Suprapubic skin (tissue), 4 donors: ENCODE results near the gene HDGF. TPM values are rescaled to one million over a fixed set of nuclear protein-coding genes. Genes with fewer than 3 reads are reported as not detected.

Experiments used
- DNase-seq, 2 donors: peaks; one replicate each; pipeline ENCODE4 v3.0.0-alpha.2; 2019; ENCODE audit warnings: low spot score in 2 of 2
- H3K27ac ChIP-seq: fragments of 200-600 bp; sonication (generic); one replicate; pipeline ENCODE4 v1.5.1; 2019
- H3K27me3 ChIP-seq: fragments of 200-600 bp; sonication (generic); one replicate; pipeline ENCODE4 v1.5.1; 2019
- H3K36me3 ChIP-seq: fragments of 200-600 bp; sonication (generic); one replicate; pipeline ENCODE4 v1.5.1; 2019
- H3K4me1 ChIP-seq: fragments of 200-600 bp; sonication (generic); one replicate; pipeline ENCODE4 v1.5.1; 2019
- H3K4me3 ChIP-seq: fragments of 200-600 bp; sonication (generic); one replicate; pipeline ENCODE4 v1.5.1; 2019; ENCODE audit warnings: mild to moderate bottlenecking
- H3K9me3 ChIP-seq: fragments of 200-600 bp; sonication (generic); one replicate; pipeline ENCODE4 v1.5.1; 2019
- EP300 ChIP-seq: sonication (generic); formaldehyde crosslinking; IDR thresholded peaks from one replicate; pipeline ENCODE4 v1.6.1; 2017; ENCODE audit warnings: antibody characterized with exemption
- POLR2A ChIP-seq, 2 donors: fragments of 450-650 bp; IDR thresholded peaks; one replicate each; pipeline ENCODE4 v1.6.1; 2017; ENCODE audit warnings: antibody characterized with exemption in 2 of 2, mild to moderate bottlenecking in 2 of 2, moderate library complexity in 2 of 2
- POLR2AphosphoS5 ChIP-seq, 3 donors: sonication (generic); formaldehyde crosslinking; IDR thresholded peaks; one replicate each; pipeline ENCODE4 v1.6.1; 2017; ENCODE audit warnings: antibody characterized with exemption in 3 of 3
- WGBS: methylation state at CpG from one replicate; pipeline ENCODE4 v1.1.5; 2018; 5-methylcytosine and 5-hydroxymethylcytosine counted together
- total RNA-seq, 4 donors: library from RNA; depleted of rRNA; stranded (reverse); fragments of >200 nt; gene quantifications; one replicate each; pipeline ENCODE4 v1.1.0, GENCODE V29; 2016
- TF ChIP-seq, protein P1 (sequence below), 2 donors: fragments of 200-600 bp in 1 of 2; fragments of 450-650 bp in 1 of 2; sonication (generic) in 1 of 2; IDR thresholded peaks; one replicate each; pipeline ENCODE4 v1.5.1; 2016 to 2019; ENCODE audit warnings: antibody characterized with exemption in 2 of 2, mild to moderate bottlenecking in 1 of 2, moderate library complexity in 1 of 2

The HDGF gene
- total RNA-seq, 4 donors from 2014 or later = 178 to 250 (median 210) TPM

DNA sequence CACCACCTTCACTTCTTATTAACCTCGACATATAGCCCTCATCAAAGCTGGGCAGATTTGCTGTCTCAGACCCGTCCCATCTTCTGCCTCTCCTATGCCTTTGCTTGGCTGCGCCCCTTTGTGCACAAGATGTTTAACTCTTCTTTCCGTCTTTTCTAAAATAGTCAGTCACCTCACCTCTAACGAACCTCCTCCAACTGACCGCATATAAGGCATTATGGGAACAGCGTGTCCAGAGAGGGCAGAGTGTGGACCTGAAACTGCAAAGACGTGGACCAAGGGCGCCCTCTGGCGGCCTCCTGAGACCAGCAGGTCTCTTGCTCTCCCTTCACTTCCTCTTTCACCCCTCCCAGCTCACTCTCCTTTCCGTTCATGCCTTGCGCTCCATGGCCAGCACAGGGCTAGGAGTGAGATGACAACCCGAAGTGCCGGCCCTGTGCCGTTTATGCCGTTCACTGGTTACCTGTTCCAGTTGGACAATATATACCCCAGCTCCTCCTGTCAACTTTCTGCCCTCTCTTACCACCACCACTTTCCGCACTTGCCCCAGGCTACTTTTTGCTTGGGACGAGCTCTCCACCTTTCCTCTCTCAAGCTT, 25.7 kb downstream of the HDGF start:
- Histone ChIP-seq H3K27ac (no peak overlapping the region), H3K4me1 (peaks cover 49% of the 10 kb centered on the region), H3K4me3 (peak overlapping the region; percentile 93), H3K9me3 (no peaks in the 10 kb centered on the region), H3K36me3 (peaks cover 36% of the 10 kb centered on the region), H3K27me3 (no peaks in the 10 kb centered on the region)
- no peak for TF ChIP-seq POLR2AphosphoS5 (IDR thresholded peaks at IDR 0.05)
- no peak for TF ChIP-seq POLR2A (IDR thresholded peaks at IDR 0.05)
- no peak for TF ChIP-seq EP300
- TF ChIP-seq, protein P1, sequence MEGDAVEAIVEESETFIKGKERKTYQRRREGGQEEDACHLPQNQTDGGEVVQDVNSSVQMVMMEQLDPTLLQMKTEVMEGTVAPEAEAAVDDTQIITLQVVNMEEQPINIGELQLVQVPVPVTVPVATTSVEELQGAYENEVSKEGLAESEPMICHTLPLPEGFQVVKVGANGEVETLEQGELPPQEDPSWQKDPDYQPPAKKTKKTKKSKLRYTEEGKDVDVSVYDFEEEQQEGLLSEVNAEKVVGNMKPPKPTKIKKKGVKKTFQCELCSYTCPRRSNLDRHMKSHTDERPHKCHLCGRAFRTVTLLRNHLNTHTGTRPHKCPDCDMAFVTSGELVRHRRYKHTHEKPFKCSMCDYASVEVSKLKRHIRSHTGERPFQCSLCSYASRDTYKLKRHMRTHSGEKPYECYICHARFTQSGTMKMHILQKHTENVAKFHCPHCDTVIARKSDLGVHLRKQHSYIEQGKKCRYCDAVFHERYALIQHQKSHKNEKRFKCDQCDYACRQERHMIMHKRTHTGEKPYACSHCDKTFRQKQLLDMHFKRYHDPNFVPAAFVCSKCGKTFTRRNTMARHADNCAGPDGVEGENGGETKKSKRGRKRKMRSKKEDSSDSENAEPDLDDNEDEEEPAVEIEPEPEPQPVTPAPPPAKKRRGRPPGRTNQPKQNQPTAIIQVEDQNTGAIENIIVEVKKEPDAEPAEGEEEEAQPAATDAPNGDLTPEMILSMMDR (IDR thresholded peaks at IDR 0.05) = peak; percentile 89 to 94
- 12% methylated on average over 18 of the region's 18 CpGs for WGBS
- DNase-seq = peak; percentile 91 to 93

DNA sequence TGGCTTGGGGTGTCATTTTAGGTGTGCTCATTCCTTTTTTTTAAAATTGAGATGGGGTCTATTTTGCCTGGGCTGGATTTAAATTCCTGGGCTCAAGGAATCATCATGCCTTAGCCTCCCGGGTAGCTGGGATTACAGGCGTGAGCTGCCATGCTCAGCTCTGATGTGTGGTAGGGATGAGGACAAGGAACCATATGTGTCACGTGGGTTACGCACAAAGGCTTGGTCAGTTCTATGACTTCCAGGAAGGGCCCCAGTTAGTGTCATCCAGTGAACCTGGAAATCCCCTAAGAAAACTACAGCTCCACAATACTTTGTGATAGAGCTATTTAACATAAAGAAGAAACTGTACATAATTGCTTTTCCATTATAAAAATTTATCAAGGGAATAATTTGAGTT, 29.9 kb downstream of the HDGF start:
- Histone ChIP-seq H3K4me3 (no peak overlapping the region), H3K9me3 (no peaks in the 10 kb centered on the region), H3K36me3 (peaks cover 37% of the 10 kb centered on the region), H3K27ac (no peak overlapping the region), H3K4me1 (peaks cover 30% of the 10 kb centered on the region), H3K27me3 (no peaks in the 10 kb centered on the region)
- no peak for DNase-seq
- WGBS = 82% methylated on average over 4 of the region's 4 CpGs
- TF ChIP-seq EP300 = no peak
- no peak for TF ChIP-seq POLR2A (IDR thresholded peaks at IDR 0.05)
- TF ChIP-seq, protein P1 (IDR thresholded peaks at IDR 0.05) = no peak
- no peak for TF ChIP-seq POLR2AphosphoS5 (IDR thresholded peaks at IDR 0.05)

- H3K9me3 ChIP-seq = no peaks in the 10 kb centered on the region
- no peak for DNase-seq
- peaks cover 26% of the 10 kb centered on the region for H3K4me1 ChIP-seq
- no peaks in the 10 kb centered on the region for H3K27me3 ChIP-seq
- WGBS = 78% methylated on average over 2 of the region's 2 CpGs
- peaks cover 37% of the 10 kb centered on the region for H3K36me3 ChIP-seq
- no peak overlapping the region for H3K27ac ChIP-seq
- no peak overlapping the region for H3K4me3 ChIP-seq
- TF ChIP-seq POLR2A (IDR thresholded peaks at IDR 0.05) (no peak), EP300 (no peak), POLR2AphosphoS5 (IDR thresholded peaks at IDR 0.05) (no peak)
- TF ChIP-seq, protein P1 (IDR thresholded peaks at IDR 0.05) = no peak
Measured at GRCh38 chr1:156721131-156721530, 30.3 kb downstream of the HDGF start.

- TF ChIP-seq EP300 (no peak), POLR2AphosphoS5 (IDR thresholded peaks at IDR 0.05) (no peak), POLR2A (IDR thresholded peaks at IDR 0.05) (no peak)
- TF ChIP-seq, protein P1 (IDR thresholded peaks at IDR 0.05) = no peak
- peaks cover 14% of the 10 kb centered on the region for H3K36me3 ChIP-seq
- no peaks in the 10 kb centered on the region for H3K27me3 ChIP-seq
- no peaks in the 10 kb centered on the region for H3K9me3 ChIP-seq
- no peak overlapping the region for H3K4me3 ChIP-seq
- peaks cover 14% of the 10 kb centered on the region for H3K4me1 ChIP-seq
- H3K27ac ChIP-seq = no peak overlapping the region
- DNase-seq = no peak
- 56% methylated on average over 3 of the region's 4 CpGs for WGBS
Measured at GRCh38 chr1:156717351-156717750, 34.1 kb downstream of the HDGF start.

DNA sequence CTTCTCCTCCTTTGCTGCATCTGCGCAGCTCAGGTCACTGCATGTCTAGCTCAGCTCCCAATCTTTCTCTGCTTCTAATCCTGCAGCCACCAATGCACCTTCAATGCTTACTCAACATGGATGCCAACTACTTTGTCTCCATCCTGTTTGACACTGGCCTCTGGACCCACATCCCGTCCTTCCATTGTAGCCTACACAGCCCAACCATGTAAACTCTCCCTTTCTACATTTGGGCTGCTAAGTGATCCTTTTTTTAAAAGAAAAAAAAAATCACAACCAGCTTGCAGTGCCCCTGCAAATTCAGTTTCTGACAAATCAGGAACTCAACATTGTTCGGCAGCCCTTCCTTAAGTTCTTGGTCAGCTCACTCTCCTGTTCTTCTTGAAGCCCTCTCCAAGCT, 36.6 kb downstream of the HDGF start:
- H3K27me3 ChIP-seq = no peaks in the 10 kb centered on the region
- H3K36me3 ChIP-seq = no peaks in the 10 kb centered on the region
- no peak for DNase-seq
- H3K9me3 ChIP-seq = no peaks in the 10 kb centered on the region
- H3K27ac ChIP-seq = no peak overlapping the region
- H3K4me1 ChIP-seq = peaks cover 38% of the 10 kb centered on the region
- 78% methylated on average over 3 of the region's 3 CpGs for WGBS
- TF ChIP-seq POLR2AphosphoS5 (IDR thresholded peaks at IDR 0.05) (no peak), EP300 (no peak), POLR2A (IDR thresholded peaks at IDR 0.05) (no peak)
- TF ChIP-seq, protein P1 (IDR thresholded peaks at IDR 0.05) = no peak
- H3K4me3 ChIP-seq = no peak overlapping the region
